C4-2B (cell line): ENCODE results near the gene OR2T35.

ENCODE experiments used
- CTCF ChIP-seq: fragments of 450-650 bp; conservative IDR thresholded peaks from 2 replicates; pipeline ENCODE4 v1.5.1; 2017; ENCODE audit warnings: mild to moderate bottlenecking
- ZFX ChIP-seq: fragments of 450-650 bp; IDR thresholded peaks from 2 replicates; pipeline ENCODE4 v1.6.1; 2017

DNA sequence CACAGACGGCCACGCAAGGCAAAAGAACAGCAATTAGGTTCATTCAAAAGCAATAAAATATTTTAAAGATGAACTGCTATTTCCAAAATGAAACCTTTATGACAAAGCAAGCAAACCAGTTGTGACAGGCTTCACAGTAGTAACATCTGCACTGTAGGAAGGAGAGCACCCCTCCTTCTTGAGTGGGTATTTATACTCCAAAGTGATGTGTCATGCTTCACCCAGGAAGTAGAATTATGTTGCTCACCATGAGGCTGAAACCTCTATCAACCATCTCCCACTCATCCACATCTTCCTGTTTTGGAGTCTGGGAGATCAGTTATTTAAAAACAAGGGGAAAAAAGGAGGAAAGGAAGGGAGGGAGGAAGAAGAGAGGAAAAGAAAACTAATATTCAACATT lies 48.5 kb downstream of the OR2T35 start:
- TF ChIP-seq CTCF (no peak), ZFX (no peak)
